Activated T-cell treated with anti-CD3 and anti-CD28 coated beads, Interleukin-2, amount 50 U/mL, for 4 hours (primary cell): ENCODE measurements around the gene AKR1D1. TPM values are rescaled to one million over a fixed set of nuclear protein-coding genes. Genes with fewer than 3 reads are reported as not detected.
A peak's percentile ranks its signal among the peaks of the same experiment; 100 is the strongest.
"Not testable (repeated sequence)": the region's sequence is repeated elsewhere in the genome, so short reads cannot be mapped to it uniquely, and the experiment has no call there.

ENCODE experiments used
- ATAC-seq, 2 donors: fragments of 200-7000 bp; cut with Tn5 transposase; one replicate each; pipeline ENCODE4 v1.10.0; 2021
- DNase-seq: peaks from one replicate; pipeline ENCODE4 v3.0.0-alpha.2; 2020
- H3K27me3 Mint-ChIP-seq: one replicate; pipeline ENCODE4 v1.8.0; 2021; ENCODE audit warnings: low read depth, mixed read lengths
- H3K36me3 Mint-ChIP-seq: one replicate; pipeline ENCODE4 v1.8.0; 2022; ENCODE audit warnings: mixed read lengths; ENCODE audit not compliant: insufficient read depth
- H3K4me1 Mint-ChIP-seq: one replicate; pipeline ENCODE4 v1.8.0; 2021; ENCODE audit warnings: low read depth, mixed read lengths
- H3K4me3 Mint-ChIP-seq: one replicate; pipeline ENCODE4 v1.8.0; 2021; ENCODE audit warnings: mild to moderate bottlenecking, moderate library complexity, mixed read lengths
- H3K9me3 Mint-ChIP-seq: one replicate; pipeline ENCODE4 v1.8.0; 2021; ENCODE audit warnings: mixed read lengths
- total RNA-seq, 3 donors: library from RNA; stranded (reverse); gene quantifications; one replicate each; pipeline ENCODE4 v1.2.1, GENCODE V29; 2021

Gene AKR1D1
- total RNA-seq, 3 donors from 2014 or later = 0.30 TPM; not detected in 2

DNA sequence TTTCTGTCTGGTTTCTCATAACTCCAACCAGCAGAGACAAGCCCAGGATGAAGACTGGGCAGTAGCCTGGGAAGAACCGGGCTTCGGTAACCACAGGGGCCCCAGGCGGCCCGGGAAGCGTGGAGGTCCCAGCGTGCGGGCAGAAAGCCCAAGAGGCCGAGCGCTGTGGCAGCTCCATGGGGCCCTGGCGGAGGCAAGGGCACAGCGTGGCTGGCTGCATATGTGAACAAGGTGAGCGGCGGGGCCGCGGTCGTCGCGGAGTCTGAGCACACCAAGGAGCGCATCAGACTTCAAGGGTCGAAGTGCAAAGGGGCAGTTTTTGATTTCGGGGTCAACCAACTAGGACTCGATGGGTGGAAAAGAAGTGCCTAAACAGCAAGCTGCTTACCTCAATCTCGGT is 45.9 kb downstream of the AKR1D1 start:
- no peaks in the 10 kb centered on the region for H3K9me3 Mint-ChIP-seq

DNA sequence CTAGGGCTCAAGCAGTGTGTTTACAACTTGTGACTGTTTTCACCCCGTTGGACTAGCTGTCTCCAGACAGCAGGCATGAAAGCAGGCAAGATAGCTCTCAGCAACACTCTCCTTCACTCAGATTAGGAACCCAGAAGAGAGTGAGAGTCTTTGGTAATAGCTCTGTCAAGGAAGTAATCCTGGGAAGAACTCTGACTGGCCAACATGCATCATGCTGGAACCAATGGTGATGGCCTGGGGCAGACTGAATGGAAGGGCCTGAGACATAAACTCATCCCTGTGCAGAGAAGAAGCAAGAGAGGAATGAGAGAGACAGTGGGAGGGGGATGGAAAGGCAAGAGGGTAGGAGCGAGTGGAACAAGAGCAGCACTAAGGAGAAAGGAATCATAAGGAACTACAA is 48.9 kb downstream of the AKR1D1 start:
- DNase-seq (no peak), ATAC-seq (no peak)
- no peaks in the 10 kb centered on the region for H3K27me3 Mint-ChIP-seq
- no peaks in the 10 kb centered on the region for H3K4me1 Mint-ChIP-seq
- no peak overlapping the region for H3K4me3 Mint-ChIP-seq
- H3K9me3 Mint-ChIP-seq = peaks cover 7% of the 10 kb centered on the region
- no peaks in the 10 kb centered on the region for H3K36me3 Mint-ChIP-seq

More for the DNA sequence above, 45.9 kb downstream of the AKR1D1 start:
- Mint-ChIP-seq H3K4me1 (no peaks in the 10 kb centered on the region), H3K4me3 (no peak overlapping the region), H3K27me3 (peaks cover under 1% of the 10 kb centered on the region), H3K36me3 (no peaks in the 10 kb centered on the region)
- DNase-seq (no peak), ATAC-seq (no peak)

DNA sequence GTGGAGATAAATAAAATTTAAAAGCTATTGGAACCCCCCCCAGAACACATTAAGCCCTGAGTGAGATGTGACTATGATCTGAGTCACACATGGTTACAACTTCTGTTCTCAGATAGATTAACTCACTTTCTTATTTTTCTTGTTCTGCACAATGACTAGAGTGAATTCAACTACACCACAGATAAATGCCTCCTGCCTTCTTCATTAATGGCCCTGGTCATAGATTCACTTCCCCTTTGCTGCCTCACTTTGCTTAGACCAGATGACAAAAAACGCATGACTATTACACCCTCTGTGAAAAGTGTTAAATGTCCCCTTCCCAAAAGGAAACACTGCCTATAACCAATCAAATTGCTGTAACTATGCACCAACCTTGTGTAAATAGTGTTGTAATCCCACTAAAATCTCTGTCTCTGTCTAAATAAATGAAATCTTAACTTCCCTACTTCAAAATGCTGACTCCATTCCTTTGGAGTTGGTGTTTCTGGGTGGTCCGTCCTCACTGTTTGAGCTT is 49.4 kb downstream of the AKR1D1 start:
- no peaks in the 10 kb centered on the region for H3K27me3 Mint-ChIP-seq
- H3K36me3 Mint-ChIP-seq = no peaks in the 10 kb centered on the region
- DNase-seq (no peak), ATAC-seq (peak; percentile 18 to 25)
- H3K4me1 Mint-ChIP-seq = no peaks in the 10 kb centered on the region
- no peak overlapping the region for H3K4me3 Mint-ChIP-seq
- H3K9me3 Mint-ChIP-seq = peaks cover 7% of the 10 kb centered on the region

DNA sequence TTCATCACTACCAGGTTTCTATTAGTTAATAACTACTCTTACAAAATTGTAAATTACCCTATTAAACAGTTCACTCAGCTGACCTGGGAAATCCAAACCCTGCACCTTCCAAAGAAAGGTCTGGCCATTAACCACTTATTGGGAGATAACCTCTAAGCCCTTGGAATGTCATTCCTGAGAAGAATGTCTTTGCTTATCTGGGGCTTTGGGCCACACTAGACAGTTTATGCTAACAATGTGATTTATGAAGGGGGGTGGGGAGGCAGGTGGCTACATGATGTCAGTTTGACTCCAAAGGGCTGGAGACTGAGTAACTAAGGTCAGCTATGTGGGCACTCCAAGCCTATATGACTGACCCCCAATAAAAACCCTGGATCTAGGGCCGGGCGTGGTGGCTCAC is 50.7 kb downstream of the AKR1D1 start:
- H3K9me3 Mint-ChIP-seq = peaks cover 7% of the 10 kb centered on the region
- DNase-seq (no peak), ATAC-seq (no peak)
- no peaks in the 10 kb centered on the region for H3K27me3 Mint-ChIP-seq
- no peaks in the 10 kb centered on the region for H3K4me1 Mint-ChIP-seq
- no peaks in the 10 kb centered on the region for H3K36me3 Mint-ChIP-seq
- no peak overlapping the region for H3K4me3 Mint-ChIP-seq

DNA sequence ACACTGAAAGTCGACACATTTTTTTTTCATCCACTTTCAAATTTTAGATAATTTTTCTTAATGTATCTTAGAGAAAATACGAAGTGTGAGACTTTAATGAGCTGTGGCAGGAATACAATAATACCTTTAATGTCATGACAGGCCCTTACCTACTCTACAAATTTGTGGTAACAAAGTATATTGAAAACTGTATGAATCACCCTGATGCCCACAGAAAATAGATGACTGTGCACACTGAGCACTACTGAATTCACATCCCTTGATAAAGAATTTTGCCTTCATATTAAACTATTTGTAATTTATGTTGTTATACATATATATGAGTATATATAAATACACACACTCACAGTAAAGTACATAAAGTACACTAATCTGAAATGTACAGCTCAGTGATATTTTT is 51.7 kb downstream of the AKR1D1 start:
- DNase-seq (no peak), ATAC-seq (no peak)
- H3K36me3 Mint-ChIP-seq = no peaks in the 10 kb centered on the region
- no peaks in the 10 kb centered on the region for H3K27me3 Mint-ChIP-seq
- peaks cover 11% of the 10 kb centered on the region for H3K9me3 Mint-ChIP-seq
- no peaks in the 10 kb centered on the region for H3K4me1 Mint-ChIP-seq
- no peak overlapping the region for H3K4me3 Mint-ChIP-seq

DNA sequence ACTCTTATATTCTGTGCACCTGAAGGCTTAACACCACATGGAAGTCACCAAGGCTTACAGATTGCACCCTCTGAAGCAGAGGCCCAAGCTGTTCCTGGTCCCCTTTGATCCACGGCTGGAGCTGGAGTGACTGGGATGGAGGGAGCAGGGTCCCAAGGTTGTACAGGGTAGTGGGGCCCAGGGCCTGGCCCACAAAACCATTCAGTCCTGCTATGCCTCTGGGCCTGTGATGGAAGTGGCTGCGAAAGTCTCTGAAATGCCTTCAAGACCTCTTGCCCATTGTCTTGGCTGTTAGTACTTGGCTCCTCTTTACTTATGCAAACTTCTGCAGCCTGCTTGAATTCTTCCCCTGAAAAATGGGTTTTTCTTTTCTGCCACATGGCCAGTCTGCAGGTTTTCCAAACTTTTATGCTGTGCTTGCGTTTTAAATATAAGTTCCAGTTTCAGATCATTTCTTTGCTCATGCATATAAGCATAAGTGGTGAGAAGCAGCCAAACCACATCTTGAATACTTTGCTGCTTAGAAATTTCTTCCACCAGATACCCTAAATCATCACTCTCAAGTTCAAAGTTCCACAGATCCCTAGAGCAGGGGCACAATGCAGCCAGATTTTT is 53.4 kb downstream of the AKR1D1 start:
- Mint-ChIP-seq H3K4me3 (no peak overlapping the region), H3K4me1 (no peaks in the 10 kb centered on the region), H3K36me3 (no peaks in the 10 kb centered on the region), H3K27me3 (no peaks in the 10 kb centered on the region), H3K9me3 (peaks cover 12% of the 10 kb centered on the region)
- DNase-seq = no peak
- no peak for ATAC-seq

DNA sequence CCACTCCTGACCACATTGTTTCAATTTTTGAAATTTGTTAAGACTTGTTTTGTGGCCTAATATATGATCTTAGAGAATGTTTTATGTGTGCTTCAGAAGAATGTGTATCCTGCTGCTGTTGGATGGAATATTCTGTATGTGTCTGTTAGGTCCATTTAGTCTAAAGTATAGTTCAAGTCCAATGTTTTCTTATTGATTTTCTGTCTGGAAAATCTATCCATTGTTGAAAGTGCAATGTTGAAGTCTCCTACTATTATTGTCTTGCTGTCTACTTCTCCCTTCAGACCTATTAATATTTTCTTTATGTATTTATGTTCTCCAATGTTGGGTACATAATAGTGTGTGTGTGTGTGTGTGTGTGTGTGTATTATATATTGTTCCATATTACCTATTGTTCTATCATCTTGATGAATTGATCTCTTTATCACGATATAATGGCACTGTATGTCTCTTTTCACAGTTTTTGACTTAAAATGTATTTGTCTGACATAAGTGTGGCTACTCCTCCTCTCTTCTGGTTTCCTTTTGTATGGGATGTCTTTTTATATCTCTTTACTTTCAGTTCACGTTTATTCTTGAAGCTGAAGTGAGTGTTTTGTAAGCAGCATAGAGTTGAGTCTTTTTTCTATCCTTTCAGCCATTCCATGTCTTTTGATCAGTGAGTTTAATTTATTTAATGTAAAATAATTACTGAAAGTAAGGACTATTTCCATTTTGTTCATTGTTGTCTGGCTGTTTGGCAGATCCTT is 61.3 kb downstream of the AKR1D1 start:
- ATAC-seq (no peak), DNase-seq (no peak)
- H3K4me1 Mint-ChIP-seq = no peaks in the 10 kb centered on the region
- H3K9me3 Mint-ChIP-seq = peaks cover 5% of the 10 kb centered on the region
- no peak overlapping the region for H3K4me3 Mint-ChIP-seq
- no peaks in the 10 kb centered on the region for H3K36me3 Mint-ChIP-seq
- peaks cover 11% of the 10 kb centered on the region for H3K27me3 Mint-ChIP-seq

DNA sequence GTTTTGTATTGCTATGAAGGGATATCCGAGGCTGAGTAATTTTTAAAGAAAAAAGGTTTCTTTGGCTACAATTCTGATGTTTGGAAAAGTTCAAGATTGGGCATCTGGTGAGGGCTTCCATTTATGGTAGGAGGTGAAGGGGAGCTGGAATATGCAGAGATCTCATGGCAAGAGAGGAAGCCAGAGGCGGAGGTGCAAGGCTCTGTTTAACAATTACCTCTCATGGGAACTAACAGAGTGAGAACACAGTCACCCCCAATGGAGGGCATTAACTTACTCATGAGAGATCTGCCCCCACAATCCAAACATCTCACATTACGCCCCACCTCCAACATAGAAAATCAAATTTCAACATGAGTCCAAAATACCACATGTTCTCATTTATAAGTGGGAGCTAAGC is 62.0 kb downstream of the AKR1D1 start:
- DNase-seq = no peak
- no peaks in the 10 kb centered on the region for H3K36me3 Mint-ChIP-seq
- ATAC-seq = no peak
- H3K4me1 Mint-ChIP-seq = no peaks in the 10 kb centered on the region
- no peaks in the 10 kb centered on the region for H3K9me3 Mint-ChIP-seq
- H3K4me3 Mint-ChIP-seq = no peak overlapping the region
- H3K27me3 Mint-ChIP-seq = peaks cover 12% of the 10 kb centered on the region

DNA sequence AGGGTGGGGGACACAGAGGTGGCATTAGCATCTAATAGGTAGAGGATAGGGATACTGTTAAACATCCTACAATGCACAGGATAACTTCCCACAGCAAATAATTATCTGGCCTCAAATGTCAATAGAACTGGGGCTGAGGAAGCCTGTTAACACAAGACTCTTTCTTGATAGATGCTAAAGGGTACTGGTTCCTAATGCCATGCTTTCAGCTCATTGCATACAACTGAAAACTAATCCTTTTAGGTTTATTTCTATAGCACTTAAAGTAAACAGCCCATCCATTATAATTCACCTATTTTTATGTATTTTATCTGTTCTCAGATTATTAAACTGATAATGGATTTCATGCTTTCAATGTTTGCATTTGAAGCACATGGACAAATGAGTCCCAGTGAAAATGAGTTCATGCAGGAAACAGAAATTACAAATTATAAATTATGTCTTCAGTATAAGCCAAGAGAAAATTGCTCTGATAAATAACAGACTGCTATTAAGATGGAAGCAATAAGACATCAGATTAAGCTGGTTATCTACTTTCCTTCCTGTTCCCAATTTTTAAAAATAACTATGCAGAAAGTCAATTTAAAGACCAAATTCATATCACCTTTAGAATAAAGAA is 66.4 kb downstream of the AKR1D1 start:
- DNase-seq = no peak
- peaks cover 24% of the 10 kb centered on the region for H3K27me3 Mint-ChIP-seq

DNA sequence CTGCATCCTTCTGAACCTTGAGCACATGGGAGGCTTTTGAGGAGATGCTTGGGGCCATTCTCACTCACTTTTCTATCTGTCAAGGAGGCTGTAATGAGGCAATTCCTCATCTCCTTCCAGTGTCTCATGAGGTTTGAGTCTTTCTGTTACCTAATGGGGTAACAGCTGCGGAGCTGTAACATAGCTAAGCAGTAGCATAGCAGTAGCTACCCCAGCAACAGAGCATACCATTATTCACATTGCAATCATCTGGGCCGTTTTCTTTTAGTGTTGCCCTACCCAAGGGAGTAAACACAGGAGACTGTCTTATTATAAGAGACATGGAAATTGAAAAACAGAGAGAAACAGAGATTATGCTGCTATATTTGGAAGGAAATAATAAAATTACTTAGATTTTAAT is 68.7 kb downstream of the AKR1D1 start:
- no peaks in the 10 kb centered on the region for H3K36me3 Mint-ChIP-seq
- H3K27me3 Mint-ChIP-seq = peaks cover 26% of the 10 kb centered on the region
- DNase-seq = no peak
- H3K4me3 Mint-ChIP-seq = no peak overlapping the region
- H3K4me1 Mint-ChIP-seq = peaks cover 5% of the 10 kb centered on the region
- no peak for ATAC-seq
- no peaks in the 10 kb centered on the region for H3K9me3 Mint-ChIP-seq

More for the DNA sequence above, 66.4 kb downstream of the AKR1D1 start:
- Mint-ChIP-seq H3K4me3 (no peak overlapping the region), H3K4me1 (peaks cover 5% of the 10 kb centered on the region), H3K36me3 (no peaks in the 10 kb centered on the region), H3K9me3 (no peaks in the 10 kb centered on the region)
- no peak for ATAC-seq

DNA sequence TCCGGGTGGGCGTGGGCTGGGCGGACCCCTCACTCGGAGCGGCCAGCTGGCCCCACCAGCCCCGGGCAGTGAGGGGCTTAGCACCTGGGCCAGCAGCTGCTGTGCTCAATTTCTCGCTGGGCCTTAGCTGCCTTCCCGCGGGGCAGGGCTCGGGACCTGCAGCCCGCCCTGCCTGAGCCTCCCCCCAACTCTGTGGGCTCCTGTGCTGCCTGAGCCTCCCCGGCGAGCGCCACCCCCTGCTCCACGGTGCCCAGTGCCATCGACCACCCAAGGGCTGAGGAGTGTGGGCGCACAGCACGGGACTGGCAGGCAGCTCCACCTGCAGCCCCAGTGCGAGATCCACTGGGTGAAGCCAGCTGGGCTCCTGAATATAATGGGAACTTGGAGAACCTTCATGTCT is 70.0 kb downstream of the AKR1D1 start:
- H3K4me1 Mint-ChIP-seq, DNase-seq, H3K9me3 Mint-ChIP-seq, ATAC-seq, H3K4me3 Mint-ChIP-seq, H3K36me3 Mint-ChIP-seq: not testable (repeated sequence)
- peaks cover 23% of the 10 kb centered on the region for H3K27me3 Mint-ChIP-seq

DNA sequence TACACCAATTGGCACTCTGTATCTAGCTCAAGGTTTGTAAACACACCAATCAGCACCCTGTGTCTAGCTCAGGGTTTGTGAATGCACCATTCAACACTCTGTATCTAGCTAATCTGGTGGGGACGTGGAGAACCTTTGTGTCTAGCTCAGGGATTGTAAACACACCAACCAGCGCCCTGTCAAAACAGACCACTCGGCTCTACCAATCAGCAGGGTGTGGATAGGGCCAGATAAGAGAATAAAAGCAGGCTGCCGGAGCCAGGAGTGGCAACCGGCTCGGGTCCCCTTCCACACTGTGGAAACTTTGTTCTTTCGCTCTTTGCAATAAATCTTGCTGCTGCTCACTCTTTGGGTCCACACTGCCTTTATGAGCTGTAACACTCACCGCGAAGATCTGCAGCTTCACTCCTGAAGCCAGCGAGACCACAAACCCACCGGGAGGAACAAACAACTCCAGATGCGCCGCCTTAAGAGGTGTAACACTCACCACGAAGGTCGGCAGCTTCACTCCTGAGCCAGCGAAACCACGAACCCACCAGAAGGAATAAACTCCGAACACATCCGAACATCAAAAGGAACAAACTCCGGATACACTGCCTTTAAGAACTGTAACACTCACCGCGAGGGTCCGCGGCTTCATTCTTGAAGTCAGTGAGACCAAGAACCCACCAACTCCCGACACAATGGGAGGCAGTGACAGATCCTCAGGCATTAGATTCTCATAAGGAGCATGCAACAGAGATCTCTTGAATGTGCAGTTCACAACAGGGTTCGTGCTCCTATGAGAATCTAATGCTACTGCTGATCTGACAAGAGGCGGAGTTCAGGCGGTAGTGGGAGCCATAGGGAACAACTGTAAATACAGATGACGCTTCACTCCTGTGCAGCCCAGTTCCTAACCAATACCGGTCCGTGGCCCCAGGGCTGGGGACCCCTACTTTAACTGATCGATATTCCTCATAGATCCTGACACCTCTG is 70.8 kb downstream of the AKR1D1 start:
- H3K4me1 Mint-ChIP-seq, H3K9me3 Mint-ChIP-seq, DNase-seq, ATAC-seq, H3K36me3 Mint-ChIP-seq: not testable (repeated sequence)
- Mint-ChIP-seq H3K27me3 (peaks cover 21% of the 10 kb centered on the region), H3K4me3 (peak overlapping the region; percentile 59)

DNA sequence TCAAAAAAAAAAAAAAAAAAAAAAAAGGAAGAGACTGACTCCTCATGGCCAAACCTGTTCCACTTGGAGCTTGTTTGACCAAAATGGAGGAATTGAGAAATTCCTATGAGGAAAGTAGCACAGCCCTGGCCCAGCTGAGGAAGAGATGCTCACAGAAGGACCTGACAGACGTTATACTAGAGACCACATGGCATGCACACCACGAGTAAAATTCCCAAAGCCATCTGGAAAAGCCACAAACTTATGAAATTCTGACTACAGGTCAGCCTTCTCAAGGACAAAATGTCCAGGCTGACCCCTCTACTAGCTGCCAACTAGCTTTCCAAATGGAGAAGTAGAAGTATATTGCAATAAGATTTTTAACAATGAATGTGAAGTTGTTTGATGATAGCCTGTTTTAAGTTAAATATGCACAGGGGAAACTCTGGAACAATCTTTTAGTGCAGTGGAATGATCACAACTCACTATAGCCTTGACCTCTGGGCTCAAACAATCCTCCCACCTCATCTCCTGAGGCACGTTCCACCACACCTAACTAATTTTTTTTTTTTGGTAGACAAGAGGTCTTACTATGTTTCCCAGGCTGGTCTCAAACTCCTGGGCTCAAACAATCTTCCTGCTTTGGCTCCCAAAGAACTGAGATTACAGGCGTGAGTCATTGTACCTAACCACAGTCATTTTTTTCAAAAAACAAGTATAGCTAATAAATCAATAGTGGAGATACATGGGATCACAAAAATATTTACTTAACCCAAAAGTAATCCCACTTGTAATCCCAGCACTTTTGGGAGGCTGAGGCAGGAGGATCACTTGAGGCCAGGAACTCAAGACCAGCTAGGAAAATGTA is 75.7 kb downstream of the AKR1D1 start:
- ATAC-seq (no peak), DNase-seq (no peak)
- H3K27me3 Mint-ChIP-seq = peaks cover 6% of the 10 kb centered on the region
- H3K4me1 Mint-ChIP-seq = peaks cover 3% of the 10 kb centered on the region
- no peaks in the 10 kb centered on the region for H3K9me3 Mint-ChIP-seq
- H3K4me3 Mint-ChIP-seq = no peak overlapping the region
- no peaks in the 10 kb centered on the region for H3K36me3 Mint-ChIP-seq
